H1 (cell line): ENCODE data around the gene VDR. TPM values are rescaled to one million over a fixed set of nuclear protein-coding genes. Genes with fewer than 3 reads are reported as not detected.

Source experiments
- CTCF ChIA-PET: fragments of 300-600 bp; sonication (Branson Sonifier 250); formaldehyde crosslinking; loops from one replicate; lab custom pipeline; 2021; ENCODE audit not compliant: partially characterized antibody; lab: Charles Lee
- POLR2A ChIA-PET: fragments of 300-600 bp; sonication (Branson Sonifier 250); formaldehyde crosslinking; loops from one replicate; lab custom pipeline; 2021; ENCODE audit warnings: inconsistent platforms; ENCODE audit not compliant: partially characterized antibody; lab: Charles Lee
- DNase-seq, 2 experiments: peaks; one replicate each; pipeline versions ENCODE4 v3.0.0 to v3.0.0-alpha.2; 2010 to 2022; ENCODE audit warnings: low spot score in 2 of 2, low read depth in 1 of 2, mixed read lengths in 1 of 2
- FAIRE-seq: peaks from 2 replicates; lab custom pipeline; 2011; peaks lifted over from hg19 to GRCh38; lab: Jason Lieb, UNC
- H2AFZ ChIP-seq: 2 replicates; pipeline ENCODE4 v1.8.1; 2012; ENCODE audit warnings: low read length, inconsistent platforms
- H2AK5ac ChIP-seq: 2 replicates; pipeline ENCODE4 v1.6.1; 2013; ENCODE audit warnings: low read depth, low read length
- H2BK120ac ChIP-seq: replicated peaks from 2 replicates; pipeline ENCODE3; 2013; ENCODE audit warnings: low read depth, low read length, inconsistent platforms
- H2BK12ac ChIP-seq: 2 replicates; pipeline ENCODE4 v1.6.1; 2013; ENCODE audit warnings: low read depth, low read length
- H2BK15ac ChIP-seq: 2 replicates; pipeline ENCODE4 v1.6.1; 2013; ENCODE audit warnings: low read length
- H2BK20ac ChIP-seq: 2 replicates; pipeline ENCODE4 v1.6.1; 2013; ENCODE audit warnings: low read length
- H2BK5ac ChIP-seq: 2 replicates; pipeline ENCODE4 v1.6.1; 2013; ENCODE audit warnings: low read depth, low read length
- H3K14ac ChIP-seq: 2 replicates; pipeline ENCODE4 v1.6.1; 2013; ENCODE audit warnings: inconsistent platforms; ENCODE audit not compliant: insufficient read length
- H3K18ac ChIP-seq: 2 replicates; pipeline ENCODE4 v1.6.1; 2013; ENCODE audit warnings: low read length; ENCODE audit errors: extremely low read depth
- H3K23ac ChIP-seq: 2 replicates; pipeline ENCODE4 v1.6.1; 2013; ENCODE audit warnings: inconsistent platforms; ENCODE audit not compliant: insufficient read length
- H3K23me2 ChIP-seq: 2 replicates; pipeline ENCODE4 v1.6.1; 2013; ENCODE audit warnings: low read depth, low read length
- H3K27ac ChIP-seq: 2 replicates; pipeline ENCODE4 v1.6.1; 2011; ENCODE audit warnings: low read depth, low read length, inconsistent platforms
- H3K27me3 ChIP-seq, 4 experiments: replicated peaks in 1 of 4; 1 replicate in 1 of 4; 2 replicates in 3 of 4; pipeline versions ENCODE4 v1.6.1 to v1.8.1; 2011 to 2013; ENCODE audit warnings: low read length in 3 of 4, mild to moderate bottlenecking in 3 of 4, inconsistent platforms in 2 of 4, mixed read lengths in 2 of 4, moderate library complexity in 1 of 4; ENCODE audit not compliant: control insufficient read depth in 3 of 4, insufficient read depth in 3 of 4; ENCODE audit errors: extremely low read depth in 1 of 4
- H3K36me3 ChIP-seq, 4 experiments: 2 replicates each; pipeline versions ENCODE4 v1.6.1 to v1.8.1; 2011 to 2013; ENCODE audit warnings: mild to moderate bottlenecking in 4 of 4, low read length in 3 of 4, moderate library complexity in 2 of 4, control low read depth in 1 of 4, inconsistent platforms in 1 of 4; ENCODE audit not compliant: insufficient read depth in 4 of 4, control insufficient read depth in 2 of 4
- H3K4ac ChIP-seq: replicated peaks from 2 replicates; pipeline ENCODE3; 2013; ENCODE audit warnings: low read length, low read depth, mixed read lengths, inconsistent platforms; ENCODE audit not compliant: insufficient read length
- H3K4me1 ChIP-seq, 4 experiments: replicated peaks in 1 of 4; 1 replicate in 1 of 4; 2 replicates in 3 of 4; pipeline versions ENCODE4 v1.6.1 to v1.8.1; 2011 to 2013; ENCODE audit warnings: low read length in 3 of 4, inconsistent platforms in 2 of 4, mixed read lengths in 1 of 4; ENCODE audit not compliant: insufficient read depth in 4 of 4, control insufficient read depth in 3 of 4
- H3K4me2 ChIP-seq, 2 experiments: 2 replicates each; pipeline versions ENCODE4 v1.6.1 to v1.8.1; 2011 to 2013; ENCODE audit warnings: low read depth in 2 of 2, low read length in 2 of 2, control low read depth in 1 of 2, inconsistent platforms in 1 of 2, mild to moderate bottlenecking in 1 of 2; ENCODE audit not compliant: insufficient read depth in 1 of 2
- H3K4me3 ChIP-seq, 4 experiments: fragments of 200-600, 300-600 bp in 1 of 4; sonication (generic), shearing (Covaris generic), sonication (Bioruptor Twin) in 1 of 4; 2 replicates each; pipeline versions ENCODE4 v1.5.1 to v1.8.1; 2011 to 2016; ENCODE audit warnings: low read length in 4 of 4, low read depth in 3 of 4, control low read depth in 2 of 4, inconsistent platforms in 2 of 4, mild to moderate bottlenecking in 2 of 4, mixed read lengths in 1 of 4, moderate library complexity in 1 of 4; ENCODE audit not compliant: insufficient read depth in 2 of 4; ENCODE audit errors: extremely low read depth in 1 of 4
- H3K56ac ChIP-seq: replicated peaks from 2 replicates; pipeline ENCODE3; 2013; ENCODE audit warnings: low read depth, mild to moderate bottlenecking, mixed read lengths, low read length, inconsistent platforms; ENCODE audit not compliant: insufficient read length
- H3K79me1 ChIP-seq: 2 replicates; pipeline ENCODE4 v1.6.1; 2013; ENCODE audit warnings: low read depth, low read length, control low read depth
- H3K79me2 ChIP-seq, 2 experiments: 2 replicates each; pipeline versions ENCODE4 v1.6.1 to v1.8.1; 2012 to 2013; ENCODE audit warnings: low read length in 2 of 2, mild to moderate bottlenecking in 2 of 2, inconsistent platforms in 1 of 2; ENCODE audit not compliant: insufficient read depth in 2 of 2, control insufficient read depth in 1 of 2
- H3K9ac ChIP-seq, 4 experiments: replicated peaks in 1 of 4; 1 replicate in 1 of 4; 2 replicates in 3 of 4; pipeline versions ENCODE4 v1.6.1 to v1.8.1; 2011 to 2013; ENCODE audit warnings: low read depth in 3 of 4, low read length in 3 of 4, control low read depth in 2 of 4, mild to moderate bottlenecking in 2 of 4, moderate library complexity in 2 of 4, inconsistent platforms in 1 of 4; ENCODE audit errors: extremely low read depth in 1 of 4
- H3K9me3 ChIP-seq, 2 experiments: 2 replicates each; pipeline versions ENCODE4 v1.6.1 to v1.8.1; 2012 to 2013; ENCODE audit warnings: mild to moderate bottlenecking in 2 of 2, moderate library complexity in 2 of 2, control low read depth in 1 of 2, inconsistent platforms in 1 of 2, low read depth in 1 of 2, low read length in 1 of 2, mixed read lengths in 1 of 2; ENCODE audit not compliant: insufficient read depth in 2 of 2
- H4K20me1 ChIP-seq, 2 experiments: replicated peaks in 1 of 2; 2 replicates each; pipeline versions ENCODE3 to v1.8.1; 2011 to 2013; ENCODE audit warnings: inconsistent platforms in 2 of 2, low read length in 2 of 2, mild to moderate bottlenecking in 1 of 2; ENCODE audit not compliant: insufficient read depth in 2 of 2, control insufficient read depth in 1 of 2
- H4K5ac ChIP-seq: 2 replicates; pipeline ENCODE4 v1.6.1; 2013; ENCODE audit warnings: low read length, low read depth, mixed read lengths, inconsistent platforms; ENCODE audit not compliant: insufficient read length
- H4K8ac ChIP-seq: 2 replicates; pipeline ENCODE4 v1.8.0; 2013; ENCODE audit warnings: mild to moderate bottlenecking, moderate library complexity, low read length, inconsistent platforms; ENCODE audit not compliant: insufficient read depth; ENCODE audit errors: extremely low read depth
- H4K91ac ChIP-seq: replicated peaks from 2 replicates; pipeline ENCODE3; 2013; ENCODE audit warnings: low read length, mixed read lengths, inconsistent platforms; ENCODE audit not compliant: insufficient read length
- CTBP2 ChIP-seq: IDR thresholded peaks from 2 replicates; pipeline ENCODE4 v1.7.0; 2011; ENCODE audit warnings: borderline replicate concordance, mild to moderate bottlenecking, moderate library complexity, mixed read lengths, low read length; ENCODE audit not compliant: insufficient read depth, insufficient read length
- GABPA ChIP-seq: IDR thresholded peaks from 2 replicates; pipeline ENCODE4 v1.6.1; 2011; ENCODE audit warnings: mild to moderate bottlenecking, low read length, moderate library complexity, borderline replicate concordance; ENCODE audit not compliant: insufficient read depth
- POU5F1 ChIP-seq: IDR thresholded peaks from 2 replicates; pipeline ENCODE4 v1.6.1; 2011; ENCODE audit warnings: low read depth, mild to moderate bottlenecking, low read length, moderate library complexity
- RBBP5 ChIP-seq: IDR thresholded peaks from 2 replicates; pipeline ENCODE4 v1.7.1; 2012; ENCODE audit warnings: low read depth, mild to moderate bottlenecking, inconsistent platforms, low read length, moderate library complexity, borderline replicate concordance
- RXRA ChIP-seq: IDR thresholded peaks from 2 replicates; pipeline ENCODE4 v1.6.1; 2011; ENCODE audit warnings: low read depth, mild to moderate bottlenecking, low read length, moderate library complexity; ENCODE audit not compliant: insufficient read depth
- WGBS, 2 experiments: shearing (Covaris generic) in 1 of 2; methylation state at CpG; one replicate each; pipeline versions ENCODE4 v1.1.6 to v1.1.7; 2013 to 2015; ENCODE audit warnings: low lambda C conversion rate in 2 of 2, mixed read lengths in 2 of 2, inconsistent platforms in 1 of 2, low coverage in 1 of 2, missing lambda C conversion rate in 1 of 2; ENCODE audit not compliant: insufficient replicate concordance in 2 of 2, insufficient coverage in 1 of 2, insufficient read length in 1 of 2; ENCODE audit errors: extremely low coverage in 1 of 2, missing lambda C conversion rate in 1 of 2; 5-methylcytosine and 5-hydroxymethylcytosine counted together
- polyA plus RNA-seq, 7 experiments: library from polyadenylated mRNA; depleted of rRNA in 3 of 7; stranded (reverse) in 5 of 7; unstranded in 2 of 7; fragments of >200 nt in 5 of 7; fragments of 200-250 nt in 2 of 7; gene quantifications; 1 replicate in 5 of 7; 2 replicates in 1 of 7; 4 replicates in 1 of 7; pipeline versions ENCODE4 v1.2.1 to v1.2.3, GENCODE V29; 2011 to 2013; ENCODE audit warnings: missing spikeins in 2 of 7, mixed read lengths in 2 of 7
- total RNA-seq: library from RNA; stranded (reverse); fragmentation: NEBNext Ultra II Directional; extraction: Animal tissue kit (Norgen Biotek cat#: 25700); gene quantifications from 2 replicates; pipeline ENCODE4 v1.2.1, GENCODE V29; 2021

Gene VDR
- total and polyA plus RNA-seq, 2 of the 8 experiments (the other 6 are each of a cell fraction or from before 2014, with no cell fraction given), result 0.44 to 0.65 TPM

DNA sequence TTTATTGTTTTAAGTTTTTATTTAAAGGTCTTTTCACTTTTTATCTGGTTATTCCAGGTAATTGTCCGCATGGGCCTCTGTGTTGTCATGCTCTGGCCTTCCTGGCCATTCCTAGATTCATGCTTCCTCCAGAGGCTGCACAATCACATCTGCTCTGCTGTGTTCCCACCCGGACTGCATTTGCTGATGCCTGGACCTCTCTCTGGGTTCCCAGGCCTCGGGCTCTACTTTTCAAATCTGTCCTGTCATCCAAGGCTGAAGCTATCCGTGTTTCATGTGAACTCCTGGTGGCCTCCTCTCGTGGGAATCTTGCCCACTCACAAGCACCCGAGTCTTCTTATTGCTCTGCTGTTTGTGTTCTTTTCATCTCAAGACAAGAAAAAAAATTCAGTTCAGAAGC lies 16.1 kb upstream of the VDR start:
- POLR2A ChIA-PET, result no interaction called here
- Histone ChIP-seq H2BK15ac (no peak overlapping the region), H3K79me2 (no peaks in the 10 kb centered on the region), H2BK5ac (no peak overlapping the region), H3K56ac (no peak overlapping the region), H2BK120ac (no peak overlapping the region), H3K9ac (no peak overlapping the region), H3K4me3 (no peak overlapping the region), H3K23me2 (no peaks in the 10 kb centered on the region), H3K27me3 (no peaks in the 10 kb centered on the region; a peak in 3 of 7 replicates), H3K9me3 (no peaks in the 10 kb centered on the region), H3K4me2 (no peak overlapping the region), H4K91ac (no peak overlapping the region), H4K20me1 (no peaks in the 10 kb centered on the region)
- DNase-seq, result no peak
- no peak for FAIRE-seq
- no peak for TF ChIP-seq GABPA
- TF ChIP-seq RBBP5, result no peak
- no peak for TF ChIP-seq POU5F1
- TF ChIP-seq RXRA, result no peak
- TF ChIP-seq CTBP2, result no peak
- TF ChIP-seq, all 59 proteins: peak for 0
- no peak overlapping the region for H4K8ac ChIP-seq
- no peaks in the 10 kb centered on the region for H3K4me1 ChIP-seq
- H3K18ac ChIP-seq, result no peak overlapping the region
- H3K27ac ChIP-seq, result no peak overlapping the region
- no peak overlapping the region for H2AK5ac ChIP-seq
- no peak overlapping the region for H4K5ac ChIP-seq
- no peak overlapping the region for H3K4ac ChIP-seq
- H3K79me1 ChIP-seq, result no peaks in the 10 kb centered on the region
- no peak overlapping the region for H2BK12ac ChIP-seq
- 86% methylated on average over 6 of the region's 6 CpGs; no CpG with 5 or more reads in 1 of the 2 experiments for WGBS, 2 experiments
- H3K23ac ChIP-seq, result no peak overlapping the region
- H2AFZ ChIP-seq, result no peak overlapping the region
- no peaks in the 10 kb centered on the region for H3K36me3 ChIP-seq
- no peak overlapping the region for H2BK20ac ChIP-seq
- CTCF ChIA-PET, result interaction anchor here (0.9 to 1.8 kb wide), 3 partner anchors 9 to 62 kb away, joined by 3 to 5 read pairs (median 4); partner anchors contain the start of gene VDR
- no peak overlapping the region for H3K14ac ChIP-seq
